GM12874 (cell line): ENCODE data around the gene CABLES1.

Experiments
- CTCF ChIP-seq: IDR thresholded peaks from 2 replicates; pipeline ENCODE4 v1.5.1; 2011; ENCODE audit warnings: low read depth, mild to moderate bottlenecking, control low read depth, low read length, moderate library complexity; ENCODE audit not compliant: insufficient read depth

Gene CABLES1

GRCh38 chr18:23198217-23198845 lies 63.0 kb downstream of the CABLES1 start:
- no peak for TF ChIP-seq CTCF

GRCh38 chr18:23200756-23201155 lies 65.5 kb downstream of the CABLES1 start:
- no peak for TF ChIP-seq CTCF

- TF ChIP-seq CTCF = no peak
Observed at GRCh38 chr18:23201741-23202140, 66.5 kb downstream of the CABLES1 start.

- TF ChIP-seq CTCF = no peak
Observed at GRCh38 chr18:23203891-23204432, 68.7 kb downstream of the CABLES1 start.

- TF ChIP-seq CTCF = no peak
Observed at GRCh38 chr18:23204589-23205235, 69.4 kb downstream of the CABLES1 start.

GRCh38 chr18:23205980-23206379 lies 70.7 kb downstream of the CABLES1 start:
- TF ChIP-seq CTCF = no peak

- TF ChIP-seq CTCF = peak; percentile 61
Observed at GRCh38 chr18:23207191-23207955, 72.1 kb downstream of the CABLES1 start.
